Skeletal muscle satellite cell (primary cell): ENCODE results near the gene ZCCHC14.
A peak's percentile ranks its signal among the peaks of the same experiment; 100 is the strongest.

Experiments used
- H3K27me3 ChIP-seq: 2 replicates; pipeline ENCODE4 v1.7.0; 2013; ENCODE audit warnings: low read length; ENCODE audit not compliant: control insufficient read depth, insufficient read depth
- H3K36me3 ChIP-seq: 2 replicates; pipeline ENCODE4 v1.7.0; 2013; ENCODE audit warnings: mild to moderate bottlenecking, control low read depth, low read length; ENCODE audit not compliant: insufficient read depth
- H3K4me1 ChIP-seq: 2 replicates; pipeline ENCODE4 v1.7.0; 2013; ENCODE audit warnings: low read length; ENCODE audit not compliant: control insufficient read depth, insufficient read depth
- H3K4me2 ChIP-seq: 2 replicates; pipeline ENCODE4 v1.7.0; 2013; ENCODE audit warnings: mild to moderate bottlenecking, low read length
- H3K4me3 ChIP-seq: 2 replicates; pipeline ENCODE4 v1.7.0; 2013; ENCODE audit warnings: low read length
- H3K9ac ChIP-seq: 2 replicates; pipeline ENCODE4 v1.7.0; 2013; ENCODE audit warnings: mild to moderate bottlenecking, low read depth, low read length, moderate library complexity
- H3K9me3 ChIP-seq: replicated peaks from 2 replicates; pipeline ENCODE4 v1.7.0; 2013; ENCODE audit warnings: mild to moderate bottlenecking, control low read depth, low read length

ZCCHC14 gene

GRCh38 chr16:87470332-87470731 lies 22.5 kb downstream of the ZCCHC14 start:
- Histone ChIP-seq H3K4me1 (peaks cover 19% of the 10 kb centered on the region), H3K4me2 (no peak overlapping the region), H3K4me3 (no peak overlapping the region), H3K9me3 (no peaks in the 10 kb centered on the region), H3K27me3 (no peaks in the 10 kb centered on the region), H3K36me3 (no peaks in the 10 kb centered on the region), H3K9ac (no peak overlapping the region)

- H3K9me3 ChIP-seq = no peaks in the 10 kb centered on the region
- no peak overlapping the region for H3K4me2 ChIP-seq
- H3K36me3 ChIP-seq = no peaks in the 10 kb centered on the region
- H3K9ac ChIP-seq = no peak overlapping the region
- H3K4me3 ChIP-seq = no peak overlapping the region
- H3K27me3 ChIP-seq = no peaks in the 10 kb centered on the region
- H3K4me1 ChIP-seq = peaks cover 30% of the 10 kb centered on the region
Measured at GRCh38 chr16:87469169-87469568, 23.7 kb downstream of the ZCCHC14 start.

- H3K9me3 ChIP-seq = no peaks in the 10 kb centered on the region
- H3K36me3 ChIP-seq = no peaks in the 10 kb centered on the region
- H3K27me3 ChIP-seq = no peaks in the 10 kb centered on the region
- H3K4me2 ChIP-seq = no peak overlapping the region
- H3K4me3 ChIP-seq = no peak overlapping the region
- H3K9ac ChIP-seq = no peak overlapping the region
- H3K4me1 ChIP-seq = peaks cover 36% of the 10 kb centered on the region
Measured at GRCh38 chr16:87468550-87468949, 24.3 kb downstream of the ZCCHC14 start.

GRCh38 chr16:87466975-87467501 lies 25.8 kb downstream of the ZCCHC14 start:
- Histone ChIP-seq H3K36me3 (no peaks in the 10 kb centered on the region), H3K9ac (no peak overlapping the region), H3K27me3 (no peaks in the 10 kb centered on the region), H3K4me1 (peaks cover 41% of the 10 kb centered on the region), H3K4me3 (no peak overlapping the region), H3K9me3 (no peaks in the 10 kb centered on the region), H3K4me2 (no peak overlapping the region)

GRCh38 chr16:87465879-87466278 lies 26.9 kb downstream of the ZCCHC14 start:
- Histone ChIP-seq H3K9ac (peak overlapping the region; percentile 79), H3K27me3 (no peaks in the 10 kb centered on the region)

GRCh38 chr16:87465306-87465705 lies 27.5 kb downstream of the ZCCHC14 start:
- H3K36me3 ChIP-seq = no peaks in the 10 kb centered on the region
- H3K9ac ChIP-seq = peak overlapping the region; percentile 79
- H3K4me3 ChIP-seq = peak overlapping the region; percentile 59
- no peaks in the 10 kb centered on the region for H3K9me3 ChIP-seq
- peaks cover 48% of the 10 kb centered on the region for H3K4me1 ChIP-seq
- H3K27me3 ChIP-seq = no peaks in the 10 kb centered on the region
- peak overlapping the region; percentile 84 for H3K4me2 ChIP-seq

More at GRCh38 chr16:87465879-87466278, 26.9 kb downstream of the ZCCHC14 start:
- Histone ChIP-seq H3K4me2 (peak overlapping the region; percentile 84), H3K4me1 (peaks cover 48% of the 10 kb centered on the region), H3K9me3 (no peaks in the 10 kb centered on the region), H3K4me3 (no peak overlapping the region), H3K36me3 (no peaks in the 10 kb centered on the region)

- Histone ChIP-seq H3K4me1 (peaks cover 48% of the 10 kb centered on the region), H3K9me3 (no peaks in the 10 kb centered on the region), H3K4me3 (peak overlapping the region; percentile 59), H3K4me2 (peak overlapping the region; percentile 84), H3K9ac (peak overlapping the region; percentile 79), H3K27me3 (no peaks in the 10 kb centered on the region), H3K36me3 (peaks cover 2% of the 10 kb centered on the region)
Measured at GRCh38 chr16:87464691-87465300, 28.0 kb downstream of the ZCCHC14 start.

GRCh38 chr16:87463722-87464690 lies 28.8 kb downstream of the ZCCHC14 start:
- H3K4me1 ChIP-seq = peaks cover 48% of the 10 kb centered on the region
- H3K4me2 ChIP-seq = peak overlapping the region; percentile 84
- H3K36me3 ChIP-seq = peaks cover 4% of the 10 kb centered on the region
- H3K4me3 ChIP-seq = peak overlapping the region; percentile 53
- H3K9me3 ChIP-seq = no peaks in the 10 kb centered on the region
- H3K27me3 ChIP-seq = no peaks in the 10 kb centered on the region
- peak overlapping the region; percentile 79 for H3K9ac ChIP-seq

- Histone ChIP-seq H3K4me1 (peaks cover 59% of the 10 kb centered on the region), H3K9ac (no peak overlapping the region)
Measured at GRCh38 chr16:87461466-87461991, 31.3 kb downstream of the ZCCHC14 start.

GRCh38 chr16:87460936-87461335 lies 31.9 kb downstream of the ZCCHC14 start:
- Histone ChIP-seq H3K4me1 (peaks cover 53% of the 10 kb centered on the region), H3K27me3 (no peaks in the 10 kb centered on the region), H3K4me2 (no peak overlapping the region), H3K9me3 (no peaks in the 10 kb centered on the region), H3K9ac (no peak overlapping the region), H3K4me3 (no peak overlapping the region), H3K36me3 (peaks cover 14% of the 10 kb centered on the region)

More at GRCh38 chr16:87461466-87461991, 31.3 kb downstream of the ZCCHC14 start:
- no peaks in the 10 kb centered on the region for H3K9me3 ChIP-seq
- peaks cover 14% of the 10 kb centered on the region for H3K36me3 ChIP-seq
- H3K27me3 ChIP-seq = no peaks in the 10 kb centered on the region
- no peak overlapping the region for H3K4me2 ChIP-seq
- no peak overlapping the region for H3K4me3 ChIP-seq

- no peak overlapping the region for H3K4me3 ChIP-seq
- no peaks in the 10 kb centered on the region for H3K27me3 ChIP-seq
- H3K36me3 ChIP-seq = peaks cover 22% of the 10 kb centered on the region
- H3K4me1 ChIP-seq = peaks cover 42% of the 10 kb centered on the region
- H3K9me3 ChIP-seq = no peaks in the 10 kb centered on the region
- no peak overlapping the region for H3K4me2 ChIP-seq
- no peak overlapping the region for H3K9ac ChIP-seq
Measured at GRCh38 chr16:87459833-87460232, 33.0 kb downstream of the ZCCHC14 start.
